HepG2 (cell line): ENCODE data around the gene TBC1D25. TPM values are rescaled to one million over a fixed set of nuclear protein-coding genes. Genes with fewer than 3 reads are reported as not detected.

Experiments used
- ATAC-seq: fragments of 200-7000 bp; cut with Tn5 transposase; 3 replicates; pipeline ENCODE4 v1.9.1; 2020; ENCODE audit warnings: mild to moderate bottlenecking, moderate library complexity
- BruUV-seq: library from RNA; stranded (reverse); fragments of 400-500 nt; replicated peaks from 2 replicates; lab custom pipeline; 2021; lab: Mats Ljungman, UMichigan
- CTCF ChIA-PET: fragments of 300-600 bp; formaldehyde crosslinking; extraction: SDS; loops from one replicate; lab custom pipeline; 2021; ENCODE audit warnings: low total read pairs, inconsistent platforms, low intra/inter-chr PET ratio; lab: Yijun Ruan, JAX
- POLR2A ChIA-PET: fragments of 350-600 bp; sonication (Branson Sonifier 250); formaldehyde crosslinking; loops from one replicate; lab custom pipeline; 2020; ENCODE audit warnings: antibody characterized with exemption, inconsistent platforms; lab: Yijun Ruan, JAX
- DNase-seq: peaks from one replicate; pipeline ENCODE4 v3.0.0-alpha.2; 2015; ENCODE audit warnings: low spot score
- FAIRE-seq: peaks from 3 replicates; lab custom pipeline; 2011; peaks lifted over from hg19 to GRCh38; lab: Jason Lieb, UNC
- H2AFZ ChIP-seq: one replicate; pipeline ENCODE4 v1.6.1; 2011; ENCODE audit warnings: low read length, inconsistent platforms
- H3K27ac ChIP-seq: fragments of 300-600 bp; 3 replicates; pipeline ENCODE4 v1.8.0; 2011; ENCODE audit warnings: mixed run types, mild to moderate bottlenecking, mixed read lengths, low read length, inconsistent platforms; ENCODE audit not compliant: insufficient read depth; ENCODE audit errors: extremely low read length
- H3K27me3 ChIP-seq, 2 experiments: fragments of 200-600 bp in 1 of 2; 2 replicates in 1 of 2; 3 replicates in 1 of 2; pipeline versions ENCODE4 v1.6.0 to v1.8.0; 2011; ENCODE audit warnings: low read length in 2 of 2, mild to moderate bottlenecking in 2 of 2, moderate library complexity in 2 of 2, inconsistent platforms in 1 of 2; ENCODE audit not compliant: insufficient read depth in 2 of 2, control insufficient read depth in 1 of 2
- H3K36me3 ChIP-seq, 2 experiments: fragments of 200-600 bp in 1 of 2; replicated peaks in 1 of 2; 2 replicates in 1 of 2; 3 replicates in 1 of 2; pipeline versions ENCODE4 v1.5.1 to v1.8.0; 2011; ENCODE audit warnings: low read length in 2 of 2, inconsistent platforms in 1 of 2; ENCODE audit not compliant: insufficient read depth in 2 of 2, control insufficient read depth in 1 of 2
- H3K4me1 ChIP-seq: 2 replicates; pipeline ENCODE4 v1.5.1; 2012; ENCODE audit warnings: low read length, inconsistent platforms; ENCODE audit not compliant: insufficient read depth
- H3K4me2 ChIP-seq: 2 replicates; pipeline ENCODE4 v1.6.0; 2011; ENCODE audit warnings: low read depth, low read length, inconsistent platforms
- H3K4me3 ChIP-seq, 3 experiments: fragments of 200-600 bp in 1 of 3; sonication (generic), shearing (Covaris generic) in 1 of 3; replicated peaks in 1 of 3; 2 replicates each; pipeline ENCODE4 v1.5.1; 2011 to 2016; ENCODE audit warnings: low read length in 3 of 3, inconsistent platforms in 2 of 3, low read depth in 2 of 3, mild to moderate bottlenecking in 2 of 3, control low read depth in 1 of 3, mixed read lengths in 1 of 3; ENCODE audit not compliant: insufficient read depth in 1 of 3
- H3K79me2 ChIP-seq: one replicate; pipeline ENCODE4 v1.6.1; 2011; ENCODE audit warnings: low read length, inconsistent platforms; ENCODE audit not compliant: insufficient read depth
- H3K9ac ChIP-seq: 2 replicates; pipeline ENCODE4 v1.6.0; 2011; ENCODE audit warnings: mild to moderate bottlenecking, low read depth, low read length, inconsistent platforms; ENCODE audit not compliant: insufficient read depth
- H3K9me3 ChIP-seq: 2 replicates; pipeline ENCODE4 v1.5.1; 2012; ENCODE audit warnings: mild to moderate bottlenecking, low read length
- H4K20me1 ChIP-seq: 2 replicates; pipeline ENCODE4 v1.6.0; 2011; ENCODE audit warnings: inconsistent platforms, mild to moderate bottlenecking, low read length, moderate library complexity; ENCODE audit not compliant: insufficient read depth
- CBX1 ChIP-seq: IDR thresholded peaks from one replicate; pipeline ENCODE4 v1.6.1; 2016; ENCODE audit warnings: antibody characterized with exemption, low read depth
- MXI1 ChIP-seq: IDR thresholded peaks from 3 replicates; pipeline ENCODE4 v1.6.1; 2012; ENCODE audit warnings: low read depth, low read length, inconsistent platforms, borderline replicate concordance
- NR2F2 ChIP-seq: IDR thresholded peaks from 2 replicates; pipeline ENCODE4 v1.6.1; 2012; ENCODE audit warnings: low read depth, inconsistent platforms, borderline replicate concordance
- ZNF431 ChIP-seq: sonication (generic); formaldehyde crosslinking; IDR thresholded peaks from 2 replicates; pipeline ENCODE4 v1.9.0; 2022; ENCODE audit warnings: missing genetic modification reagents, low read depth, mild to moderate bottlenecking, borderline replicate concordance
- ZNF552 ChIP-seq: sonication (generic); formaldehyde crosslinking; IDR thresholded peaks from 2 replicates; pipeline ENCODE4 v1.9.0; 2022; ENCODE audit warnings: missing genetic modification reagents, mild to moderate bottlenecking, borderline replicate concordance
- ZNF749 ChIP-seq: sonication (generic); formaldehyde crosslinking; IDR thresholded peaks from 2 replicates; pipeline ENCODE4 v1.8.0; 2022; ENCODE audit warnings: mild to moderate bottlenecking, missing genetic modification reagents, moderate library complexity, borderline replicate concordance
- ZNF841 ChIP-seq: sonication (generic); formaldehyde crosslinking; IDR thresholded peaks from 2 replicates; pipeline ENCODE4 v1.8.1; 2023; ENCODE audit warnings: missing genetic modification reagents, borderline replicate concordance
- WGBS: methylation state at CpG from one replicate; pipeline ENCODE4 v1.1.6; 2017; ENCODE audit warnings: low lambda C conversion rate; 5-methylcytosine and 5-hydroxymethylcytosine counted together
- in situ Hi-C: cut with HindIII; loops from 2 replicates; pipeline ENCODE4 v1.10.0; 2017; ENCODE audit warnings: low pct_unique_long_range_greater_than_20kb; ENCODE audit not compliant: extremely low pct_ligation_motif_present
- intact Hi-C: fragments of 100-400 bp; cut with micrococcal nuclease; formaldehyde crosslinking; loops from one replicate; pipeline ENCODE4 v1.10.0; 2022; ENCODE audit not compliant: unreplicated experiment
- polyA plus RNA-seq, 8 experiments: library from polyadenylated mRNA; depleted of rRNA in 3 of 8; stranded (reverse) in 7 of 8; unstranded in 1 of 8; fragments of >200 nt; fragmentation: Illumina TruSeq in 4 of 8; extraction: Trizol in 4 of 8; gene quantifications; 2 replicates each; pipeline versions ENCODE4 v1.2.1 to v1.2.3, GENCODE V29; 2011 to 2016; ENCODE audit warnings: low read depth in 4 of 8, missing spikeins in 1 of 8, mixed read lengths in 1 of 8; ENCODE audit not compliant: insufficient read depth in 1 of 8
- total RNA-seq, 5 experiments: library from RNA; depleted of rRNA; stranded (reverse); fragments of >200 nt; fragmentation: Illumina TruSeq; extraction: Trizol; gene quantifications; 2 replicates each; pipeline ENCODE4 v1.2.3, GENCODE V29; 2016; ENCODE audit warnings: low read depth in 1 of 5
- TF ChIP-seq, protein P1 (sequence below): sonication (generic); formaldehyde crosslinking; IDR thresholded peaks from 2 replicates; pipeline ENCODE4 v1.4.0; 2020; ENCODE audit warnings: missing genetic modification reagents
- TF ChIP-seq, protein P2 (sequence below): sonication (generic); formaldehyde crosslinking; IDR thresholded peaks from 2 replicates; pipeline ENCODE4 v1.4.0; 2020; ENCODE audit warnings: mild to moderate bottlenecking, missing genetic modification reagents
- TF ChIP-seq, protein P3 (sequence below): sonication (generic); formaldehyde crosslinking; IDR thresholded peaks from 2 replicates; pipeline ENCODE4 v1.5.0; 2020; ENCODE audit warnings: missing genetic modification reagents
- TF ChIP-seq, protein P4 (sequence below): sonication (generic); formaldehyde crosslinking; IDR thresholded peaks from 2 replicates; pipeline ENCODE4 v1.4.0; 2020; ENCODE audit warnings: missing genetic modification reagents
- TF ChIP-seq, protein P5 (sequence below): sonication (generic); formaldehyde crosslinking; IDR thresholded peaks from 2 replicates; pipeline ENCODE4 v1.5.0; 2020; ENCODE audit warnings: mild to moderate bottlenecking, missing genetic modification reagents

The TBC1D25 gene
- total and polyA plus RNA-seq, 2 of the 13 experiments (the other 11 are each of a cell fraction or from before 2014, with no cell fraction given) = 3.5 to 4.7 TPM

DNA sequence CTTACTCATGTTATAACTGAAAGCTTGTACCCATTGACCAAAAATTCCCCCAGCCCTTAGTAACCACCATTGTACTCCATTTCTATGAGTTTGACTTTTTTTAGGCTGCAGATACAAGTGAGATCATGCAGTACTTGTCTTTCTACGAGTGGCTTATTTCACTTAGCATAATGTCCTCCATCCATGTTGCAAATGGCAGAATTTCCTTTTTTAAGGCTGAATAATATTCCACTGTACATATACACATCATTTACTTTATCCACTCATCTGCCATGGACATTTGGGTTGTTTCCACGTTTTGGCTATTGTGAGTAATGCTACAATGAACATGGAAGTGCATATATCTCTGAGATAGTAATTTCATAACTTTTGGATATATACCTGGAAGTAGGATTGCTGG, 45.2 kb downstream of the TBC1D25 start:
- H3K4me3 ChIP-seq = no peak overlapping the region
- H3K27me3 ChIP-seq = no peaks in the 10 kb centered on the region
- no peaks in the 10 kb centered on the region for H3K79me2 ChIP-seq
- POLR2A ChIA-PET = no interaction called here
- no peaks in the 10 kb centered on the region for H4K20me1 ChIP-seq
- no peak overlapping the region for H2AFZ ChIP-seq
- FAIRE-seq = no peak
- CTCF ChIA-PET = no interaction called here
- no peak for ATAC-seq
- no peak for DNase-seq
- H3K4me1 ChIP-seq = peaks cover 15% of the 10 kb centered on the region
- no peaks in the 10 kb centered on the region for H3K9me3 ChIP-seq
- intact Hi-C loops (no loop called here), in situ Hi-C loops (no loop called here)
- 0% methylated on average over 2 of the region's 2 CpGs for WGBS
- no peak overlapping the region for H3K27ac ChIP-seq
- no peak overlapping the region for H3K9ac ChIP-seq
- BruUV-seq = no TSS peak
- no peaks in the 10 kb centered on the region for H3K36me3 ChIP-seq
- H3K4me2 ChIP-seq = no peak overlapping the region
- TF ChIP-seq, protein P1, sequence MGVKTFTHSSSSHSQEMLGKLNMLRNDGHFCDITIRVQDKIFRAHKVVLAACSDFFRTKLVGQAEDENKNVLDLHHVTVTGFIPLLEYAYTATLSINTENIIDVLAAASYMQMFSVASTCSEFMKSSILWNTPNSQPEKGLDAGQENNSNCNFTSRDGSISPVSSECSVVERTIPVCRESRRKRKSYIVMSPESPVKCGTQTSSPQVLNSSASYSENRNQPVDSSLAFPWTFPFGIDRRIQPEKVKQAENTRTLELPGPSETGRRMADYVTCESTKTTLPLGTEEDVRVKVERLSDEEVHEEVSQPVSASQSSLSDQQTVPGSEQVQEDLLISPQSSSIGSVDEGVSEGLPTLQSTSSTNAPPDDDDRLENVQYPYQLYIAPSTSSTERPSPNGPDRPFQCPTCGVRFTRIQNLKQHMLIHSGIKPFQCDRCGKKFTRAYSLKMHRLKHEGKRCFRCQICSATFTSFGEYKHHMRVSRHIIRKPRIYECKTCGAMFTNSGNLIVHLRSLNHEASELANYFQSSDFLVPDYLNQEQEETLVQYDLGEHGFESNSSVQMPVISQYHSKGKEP (CRISPR knock-in tag) = no peak
- TF ChIP-seq ZNF552 (no peak), ZNF431 (no peak), MXI1 (no peak), ZNF749 (CRISPR knock-in tag) (no peak), NR2F2 (no peak), ZNF841 (CRISPR knock-in tag) (no peak), CBX1 (no peak)
- TF ChIP-seq, protein P2, sequence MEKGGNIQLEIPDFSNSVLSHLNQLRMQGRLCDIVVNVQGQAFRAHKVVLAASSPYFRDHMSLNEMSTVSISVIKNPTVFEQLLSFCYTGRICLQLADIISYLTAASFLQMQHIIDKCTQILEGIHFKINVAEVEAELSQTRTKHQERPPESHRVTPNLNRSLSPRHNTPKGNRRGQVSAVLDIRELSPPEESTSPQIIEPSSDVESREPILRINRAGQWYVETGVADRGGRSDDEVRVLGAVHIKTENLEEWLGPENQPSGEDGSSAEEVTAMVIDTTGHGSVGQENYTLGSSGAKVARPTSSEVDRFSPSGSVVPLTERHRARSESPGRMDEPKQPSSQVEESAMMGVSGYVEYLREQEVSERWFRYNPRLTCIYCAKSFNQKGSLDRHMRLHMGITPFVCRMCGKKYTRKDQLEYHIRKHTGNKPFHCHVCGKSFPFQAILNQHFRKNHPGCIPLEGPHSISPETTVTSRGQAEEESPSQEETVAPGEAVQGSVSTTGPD (CRISPR knock-in tag) = no peak
- TF ChIP-seq, protein P3, sequence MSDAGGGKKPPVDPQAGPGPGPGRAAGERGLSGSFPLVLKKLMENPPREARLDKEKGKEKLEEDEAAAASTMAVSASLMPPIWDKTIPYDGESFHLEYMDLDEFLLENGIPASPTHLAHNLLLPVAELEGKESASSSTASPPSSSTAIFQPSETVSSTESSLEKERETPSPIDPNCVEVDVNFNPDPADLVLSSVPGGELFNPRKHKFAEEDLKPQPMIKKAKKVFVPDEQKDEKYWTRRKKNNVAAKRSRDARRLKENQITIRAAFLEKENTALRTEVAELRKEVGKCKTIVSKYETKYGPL (CRISPR knock-in tag) = no peak
- TF ChIP-seq, protein P4, sequence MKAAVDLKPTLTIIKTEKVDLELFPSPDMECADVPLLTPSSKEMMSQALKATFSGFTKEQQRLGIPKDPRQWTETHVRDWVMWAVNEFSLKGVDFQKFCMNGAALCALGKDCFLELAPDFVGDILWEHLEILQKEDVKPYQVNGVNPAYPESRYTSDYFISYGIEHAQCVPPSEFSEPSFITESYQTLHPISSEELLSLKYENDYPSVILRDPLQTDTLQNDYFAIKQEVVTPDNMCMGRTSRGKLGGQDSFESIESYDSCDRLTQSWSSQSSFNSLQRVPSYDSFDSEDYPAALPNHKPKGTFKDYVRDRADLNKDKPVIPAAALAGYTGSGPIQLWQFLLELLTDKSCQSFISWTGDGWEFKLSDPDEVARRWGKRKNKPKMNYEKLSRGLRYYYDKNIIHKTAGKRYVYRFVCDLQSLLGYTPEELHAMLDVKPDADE (CRISPR knock-in tag) = no peak
- TF ChIP-seq, protein P5, sequence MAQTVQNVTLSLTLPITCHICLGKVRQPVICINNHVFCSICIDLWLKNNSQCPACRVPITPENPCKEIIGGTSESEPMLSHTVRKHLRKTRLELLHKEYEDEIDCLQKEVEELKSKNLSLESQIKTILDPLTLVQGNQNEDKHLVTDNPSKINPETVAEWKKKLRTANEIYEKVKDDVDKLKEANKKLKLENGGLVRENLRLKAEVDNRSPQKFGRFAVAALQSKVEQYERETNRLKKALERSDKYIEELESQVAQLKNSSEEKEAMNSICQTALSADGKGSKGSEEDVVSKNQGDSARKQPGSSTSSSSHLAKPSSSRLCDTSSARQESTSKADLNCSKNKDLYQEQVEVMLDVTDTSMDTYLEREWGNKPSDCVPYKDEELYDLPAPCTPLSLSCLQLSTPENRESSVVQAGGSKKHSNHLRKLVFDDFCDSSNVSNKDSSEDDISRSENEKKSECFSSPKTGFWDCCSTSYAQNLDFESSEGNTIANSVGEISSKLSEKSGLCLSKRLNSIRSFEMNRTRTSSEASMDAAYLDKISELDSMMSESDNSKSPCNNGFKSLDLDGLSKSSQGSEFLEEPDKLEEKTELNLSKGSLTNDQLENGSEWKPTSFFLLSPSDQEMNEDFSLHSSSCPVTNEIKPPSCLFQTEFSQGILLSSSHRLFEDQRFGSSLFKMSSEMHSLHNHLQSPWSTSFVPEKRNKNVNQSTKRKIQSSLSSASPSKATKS (CRISPR knock-in tag) = no peak
